Epithelial cell of alveolus of lung (primary cell): ENCODE measurements around the gene SIT1. TPM values are rescaled to one million over a fixed set of nuclear protein-coding genes. Genes with fewer than 3 reads are reported as not detected.

Experiments
- total RNA-seq: library from RNA; depleted of rRNA; stranded (reverse); fragments of >200 nt; gene quantifications from 2 replicates; pipeline ENCODE4 v1.2.1, GENCODE V29; 2015

SIT1 gene
- total RNA-seq = not detected in 2 replicates

GRCh38 chr9:35650341-35651158 is at the start of gene SIT1:
TSS of gene SIT1 (minus strand) at chr9:35650931. CDS start at chr9:35650853, 78 bp downstream.

GRCh38 chr9:35689542-35690293 is 39.0 kb upstream of the SIT1 start, which contains the start of gene TPM2:
TSS of gene TPM2 (minus strand) at chr9:35689925. CDS start at chr9:35689817, 108 bp downstream.

GRCh38 chr9:35673132-35674024 is 22.6 kb upstream of the SIT1 start, which contains the start of gene CA9:
TSS of gene CA9 (plus strand) at chr9:35673928. CDS start at chr9:35673960, 32 bp downstream.

GRCh38 chr9:35664531-35665470 is 14.1 kb upstream of the SIT1 start, which contains the start of gene ARHGEF39:
TSS of gene ARHGEF39 (minus strand) at chr9:35665195. CDS start at chr9:35665169, 26 bp downstream.

GRCh38 chr9:35658137-35658967 is 7.6 kb upstream of the SIT1 start, which contains the start of gene CCDC107:
TSS of gene CCDC107 (plus strand) at chr9:35658292. CDS start at chr9:35658380, 88 bp downstream.

GRCh38 chr9:35657546-35658136 is 6.9 kb upstream of the SIT1 start, which contains the start of gene RMRP:
TSS of gene RMRP (minus strand) at chr9:35658019.

GRCh38 chr9:35618325-35618727 is 32.4 kb downstream of the SIT1 start, which contains the start of gene CD72:
TSS of gene CD72 (minus strand) at chr9:35618413. CDS start at chr9:35618303, 110 bp downstream.

GRCh38 chr9:35604578-35605350 is 46.0 kb downstream of the SIT1 start, which contains the start of gene TESK1:
TSS of gene TESK1 (plus strand) at chr9:35605262. CDS start at chr9:35605620, 358 bp downstream.

Other genes with a start within 250 kb of the SIT1 start
- gene RUSC2, start 160.8 kb downstream of the SIT1 start, total RNA-seq = 26.3 and 27.8 TPM in 2 replicates
- 11.9 and 13.4 TPM in 2 replicates for gene TESK1, start 45.7 kb downstream of the SIT1 start, total RNA-seq
- gene CD72, start 32.5 kb downstream of the SIT1 start, total RNA-seq = 0.39 and 1.1 TPM in 2 replicates
- 5,375 and 9,932 TPM in 2 replicates for gene RMRP, start 7.1 kb upstream of the SIT1 start, total RNA-seq
- gene CCDC107, start 7.4 kb upstream of the SIT1 start, total RNA-seq = 9.1 and 11.4 TPM in 2 replicates
- gene ARHGEF39, start 14.3 kb upstream of the SIT1 start, total RNA-seq = 3.7 and 40.2 TPM in 2 replicates
- gene CA9, start 23.0 kb upstream of the SIT1 start, total RNA-seq = 6.7 and 52.0 TPM in 2 replicates
- gene TPM2, start 39.0 kb upstream of the SIT1 start, total RNA-seq = 464 and 956 TPM in 2 replicates
- 184 and 414 TPM in 2 replicates for gene TLN1, start 81.3 kb upstream of the SIT1 start, total RNA-seq
- gene CREB3, start 81.7 kb upstream of the SIT1 start, total RNA-seq = 49.4 and 88.2 TPM in 2 replicates
- 14.7 and 19.6 TPM in 2 replicates for gene GBA2, start 98.3 kb upstream of the SIT1 start, total RNA-seq
- gene RGP1, start 98.4 kb upstream of the SIT1 start, total RNA-seq = 14.9 and 23.8 TPM in 2 replicates
- gene MSMP, start 103.3 kb upstream of the SIT1 start, total RNA-seq = not detected in 2 replicates
- 19.0 and 27.6 TPM in 2 replicates for gene NPR2, start 140.7 kb upstream of the SIT1 start, total RNA-seq
- 0.26 and 0.48 TPM in 2 replicates for gene SPAG8, start 161.3 kb upstream of the SIT1 start, total RNA-seq
- 26.4 and 45.3 TPM in 2 replicates for gene HINT2, start 164.1 kb upstream of the SIT1 start, total RNA-seq
- not detected in 2 replicates for gene FAM221B, start 177.8 kb upstream of the SIT1 start, total RNA-seq
- 2.3 and 6.9 TPM in 2 replicates for gene TMEM8B, start 178.3 kb upstream of the SIT1 start, total RNA-seq
- not detected in 2 replicates for gene OR13J1, start 219.5 kb upstream of the SIT1 start, total RNA-seq